RWPE1 (cell line): ENCODE measurements around the gene DTWD2.
"Not testable (repeated sequence)": the region's sequence is repeated elsewhere in the genome, so short reads cannot be mapped to it uniquely, and the experiment has no call there.

ENCODE experiments used
- CTCF ChIA-PET: fragments of 350-600 bp; sonication (Branson Sonifier 250); formaldehyde crosslinking; extraction: SDS; loops from one replicate; lab custom pipeline; 2021; lab: Yijun Ruan, JAX
- POLR2A ChIA-PET: fragments of 400-600 bp; formaldehyde crosslinking; extraction: SDS; loops from one replicate; lab custom pipeline; 2020; ENCODE audit warnings: antibody characterized with exemption; ENCODE audit not compliant: low non-redundant PET; lab: Yijun Ruan, JAX
- DNase-seq: peaks from one replicate; pipeline ENCODE4 v3.0.0; 2012; ENCODE audit warnings: low spot score
- H3K27ac ChIP-seq: fragments of 450-650 bp; 2 replicates; pipeline ENCODE4 v1.5.1; 2017
- CTCF ChIP-seq: fragments of 450-650 bp; conservative IDR thresholded peaks from 2 replicates; pipeline ENCODE4 v1.5.1; 2017; ENCODE audit warnings: low read depth, mild to moderate bottlenecking

DTWD2 gene

DNA sequence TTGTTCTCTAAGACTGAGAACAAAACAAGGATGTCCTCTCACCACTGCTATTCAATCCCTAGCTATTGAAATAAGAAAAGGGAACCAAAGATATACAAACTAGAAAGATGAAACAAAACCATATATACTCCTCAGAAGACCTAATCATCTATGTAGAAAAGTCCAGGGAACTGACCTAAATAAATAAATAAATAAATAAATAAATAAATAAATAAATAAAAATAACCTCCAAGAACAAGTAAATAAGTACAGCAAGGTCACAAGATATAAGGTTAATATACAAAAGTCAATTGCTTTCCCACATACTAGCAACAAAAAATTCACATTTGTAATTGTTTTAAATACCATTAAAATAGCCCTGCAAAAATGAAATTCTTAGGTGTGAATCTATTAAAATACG lies 54.6 kb downstream of the DTWD2 start:
- CTCF ChIA-PET, result no interaction called here
- POLR2A ChIA-PET, result no interaction called here
- no peak for TF ChIP-seq CTCF
- no peak overlapping the region for H3K27ac ChIP-seq
- DNase-seq, result no peak

DNA sequence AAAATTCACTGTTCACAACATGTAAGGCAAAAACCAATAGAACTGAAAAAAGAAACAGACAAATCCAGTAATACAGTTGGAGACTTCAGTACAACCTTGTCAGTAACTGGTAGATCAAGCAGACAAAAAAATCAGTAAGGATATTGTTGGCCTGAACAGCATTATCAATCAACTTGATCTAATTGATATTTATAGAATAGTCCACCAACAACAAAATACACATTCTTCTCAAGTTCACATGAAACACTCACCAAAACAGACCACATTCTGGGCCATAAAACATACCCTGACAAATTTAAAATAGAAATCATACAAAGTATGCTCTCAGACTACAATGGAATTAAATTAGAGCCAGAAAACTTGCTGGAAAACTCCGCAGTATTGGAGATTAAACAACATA lies 56.8 kb downstream of the DTWD2 start:
- no peak for DNase-seq
- no peak overlapping the region for H3K27ac ChIP-seq
- TF ChIP-seq CTCF, result no peak
- POLR2A ChIA-PET, result no interaction called here
- CTCF ChIA-PET, result no interaction called here

GRCh38 chr5:118924006-118924389 lies 64.3 kb downstream of the DTWD2 start:
- TF ChIP-seq CTCF, result no peak
- no peak for DNase-seq
- H3K27ac ChIP-seq, result no peak overlapping the region
- ChIA-PET CTCF (no interaction called here), POLR2A (no interaction called here)

DNA sequence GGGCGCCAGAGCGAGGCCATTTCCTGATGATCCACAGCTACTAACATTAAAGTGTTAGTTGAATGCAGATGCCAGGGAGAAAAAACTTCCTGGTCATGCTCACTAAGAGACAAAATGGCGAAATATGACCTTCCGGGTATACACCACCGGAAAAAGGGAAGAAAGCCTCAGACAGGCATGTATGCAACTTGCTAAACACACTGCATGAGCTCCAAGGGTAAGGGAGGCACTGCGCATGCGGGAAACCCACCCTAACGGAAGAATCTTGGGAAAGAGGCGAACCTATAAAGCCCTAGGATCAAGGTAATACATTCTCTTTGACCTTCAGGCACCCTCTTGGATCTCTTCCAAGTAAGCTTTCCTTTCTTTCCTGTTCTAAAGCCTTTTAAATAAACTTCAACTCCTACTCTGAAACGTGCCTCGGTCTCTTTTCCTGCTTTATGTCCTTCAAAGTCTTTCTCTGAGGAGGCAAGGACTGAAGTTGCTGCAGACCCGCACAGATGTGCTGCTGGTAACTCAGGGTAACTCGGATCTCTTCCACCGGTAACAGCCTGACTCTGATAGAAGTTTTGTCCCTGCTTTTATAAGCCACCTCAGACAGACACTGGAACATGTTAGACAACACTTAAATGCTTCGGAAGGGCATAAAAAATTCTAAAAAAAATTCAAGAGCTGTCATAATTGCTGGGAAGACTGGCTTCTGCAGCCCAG lies 64.9 kb downstream of the DTWD2 start:
- CTCF ChIA-PET, result no interaction called here

DNA sequence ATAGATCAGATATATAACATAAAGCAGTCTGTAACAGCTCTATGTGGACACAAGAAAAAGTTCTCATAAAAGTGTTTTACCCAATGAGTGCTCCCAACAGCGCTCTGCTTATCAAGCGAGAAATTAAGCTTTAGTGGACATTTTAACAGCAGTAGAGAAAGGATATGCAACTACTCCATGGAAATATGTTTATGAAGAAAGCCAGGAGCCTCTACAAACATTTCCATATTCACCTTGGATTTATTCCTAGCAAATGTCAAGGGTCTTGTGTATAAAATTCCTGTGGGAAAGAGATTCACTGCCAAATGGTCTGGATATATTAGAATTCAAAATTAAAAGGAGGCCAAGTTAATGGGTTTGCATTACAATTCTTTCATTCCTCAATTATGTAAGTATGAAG lies 66.5 kb downstream of the DTWD2 start:
- no peak for TF ChIP-seq CTCF
- CTCF ChIA-PET, result no interaction called here
- DNase-seq, result no peak
- H3K27ac ChIP-seq, result no peak overlapping the region
- POLR2A ChIA-PET, result no interaction called here

More for the DNA sequence above, 64.9 kb downstream of the DTWD2 start:
- no peak overlapping the region for H3K27ac ChIP-seq
- TF ChIP-seq CTCF, result no peak
- DNase-seq, result no peak
- POLR2A ChIA-PET, result no interaction called here

DNA sequence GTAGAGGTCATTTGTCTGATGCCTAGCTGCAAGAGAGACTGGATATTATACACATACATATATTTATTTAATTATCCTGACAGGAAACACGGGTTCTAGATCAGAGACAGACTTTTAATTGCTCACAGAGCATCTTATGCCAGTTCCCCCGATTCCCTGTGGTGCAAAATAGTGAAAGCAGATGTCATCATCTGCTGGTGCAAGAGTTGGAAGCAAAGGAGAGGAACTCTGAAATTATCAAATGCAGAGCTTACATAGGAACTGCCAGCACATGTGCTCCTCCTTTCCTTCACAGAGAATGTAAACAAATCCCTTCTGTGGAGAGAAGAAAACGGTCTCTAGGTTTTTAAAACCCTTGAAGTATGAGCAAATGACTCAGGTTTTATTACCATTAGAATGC lies 69.3 kb downstream of the DTWD2 start:
- no peak for DNase-seq
- POLR2A ChIA-PET, result no interaction called here
- CTCF ChIA-PET, result no interaction called here
- H3K27ac ChIP-seq, result no peak overlapping the region
- no peak for TF ChIP-seq CTCF

- no peak for TF ChIP-seq CTCF
- no peak overlapping the region for H3K27ac ChIP-seq
- POLR2A ChIA-PET, result no interaction called here
- DNase-seq, result no peak
- CTCF ChIA-PET, result interaction anchor here (0.6 to 0.7 kb wide), 2 partner anchors 36 to 1718 kb away, joined by 3 read pairs; no protein-coding TSS in a partner anchor
Observed at GRCh38 chr5:118918232-118918631, 70.1 kb downstream of the DTWD2 start.

DNA sequence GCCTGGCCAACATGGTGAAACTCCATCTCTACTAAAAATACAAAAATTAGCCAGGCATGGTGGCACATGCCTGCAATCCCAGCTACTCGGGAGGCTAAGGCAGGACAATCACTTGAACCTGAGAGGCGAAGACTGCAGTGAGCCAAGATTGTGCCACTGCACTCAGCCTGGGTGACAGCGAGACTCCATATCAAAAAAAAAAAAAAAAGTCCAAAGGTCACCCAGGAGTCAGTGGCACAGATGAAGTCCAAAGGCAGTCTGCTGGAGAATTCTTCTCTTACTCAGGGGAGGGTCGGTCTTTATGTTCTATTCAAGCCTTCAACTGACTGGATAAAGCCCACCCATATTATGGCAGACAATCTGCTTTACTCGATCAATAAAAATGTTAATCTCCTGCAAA lies 80.8 kb downstream of the DTWD2 start:
- H3K27ac ChIP-seq, POLR2A ChIA-PET, DNase-seq: not testable (repeated sequence)
- CTCF ChIA-PET, result interaction anchor here (0.6 kb wide), 1 partner anchor 8 kb away, joined by 3 read pairs; no protein-coding TSS in a partner anchor
